Keratinocyte (primary cell): ENCODE data around the gene MEIOC. TPM values are rescaled to one million over a fixed set of nuclear protein-coding genes. Genes with fewer than 3 reads are reported as not detected.
A peak's percentile ranks its signal among the peaks of the same experiment; 100 is the strongest.

Source experiments
- DNase-seq: peaks from one replicate; pipeline ENCODE4 v3.0.0-alpha.2; 2011; ENCODE audit warnings: low read depth, missing footprints, low spot score
- FAIRE-seq: peaks from 2 replicates; lab custom pipeline; 2011; peaks lifted over from hg19 to GRCh38; lab: Jason Lieb, UNC
- H2AFZ ChIP-seq: 2 replicates; pipeline ENCODE4 v1.6.0; 2012; ENCODE audit warnings: low read length, control low read depth, inconsistent platforms; ENCODE audit not compliant: control insufficient read depth
- H3K27ac ChIP-seq: 2 replicates; pipeline ENCODE4 v1.5.1; 2011; ENCODE audit warnings: low read length; ENCODE audit not compliant: control insufficient read depth, insufficient read depth
- H3K27me3 ChIP-seq: 3 replicates; pipeline ENCODE4 v1.6.0; 2011; ENCODE audit warnings: low read length; ENCODE audit not compliant: control insufficient read depth, insufficient read depth; ENCODE audit errors: extremely low read depth
- H3K36me3 ChIP-seq, 2 experiments: 2 replicates in 1 of 2; 3 replicates in 1 of 2; pipeline ENCODE4 v1.5.1; 2011; ENCODE audit warnings: low read length in 2 of 2, mild to moderate bottlenecking in 1 of 2; ENCODE audit not compliant: control insufficient read depth in 2 of 2, insufficient read depth in 2 of 2; ENCODE audit errors: extremely low read depth in 1 of 2
- H3K4me1 ChIP-seq: 3 replicates; pipeline ENCODE4 v1.5.1; 2011; ENCODE audit warnings: low read length; ENCODE audit not compliant: control insufficient read depth, insufficient read depth; ENCODE audit errors: extremely low read depth
- H3K4me2 ChIP-seq: 3 replicates; pipeline ENCODE4 v1.6.0; 2011; ENCODE audit warnings: low read depth, low read length; ENCODE audit not compliant: control insufficient read depth, insufficient read depth; ENCODE audit errors: extremely low read depth
- H3K4me3 ChIP-seq, 3 experiments: fragments of 200-600 bp in 1 of 3; sonication (generic) in 1 of 3; 2 replicates in 2 of 3; 3 replicates in 1 of 3; pipeline ENCODE4 v1.5.1; 2011 to 2016; ENCODE audit warnings: low read length in 3 of 3, mild to moderate bottlenecking in 3 of 3, control low read depth in 2 of 3, inconsistent platforms in 1 of 3, low read depth in 1 of 3, mixed read lengths in 1 of 3, mixed run types in 1 of 3, moderate library complexity in 1 of 3; ENCODE audit not compliant: control insufficient read depth in 2 of 3, insufficient read depth in 2 of 3; ENCODE audit errors: extremely low read depth in 1 of 3
- H3K79me2 ChIP-seq: 2 replicates; pipeline ENCODE4 v1.6.0; 2012; ENCODE audit warnings: low read length; ENCODE audit not compliant: control insufficient read depth, insufficient read depth
- H3K9ac ChIP-seq: 3 replicates; pipeline ENCODE4 v1.6.0; 2011; ENCODE audit warnings: low read length; ENCODE audit not compliant: control insufficient read depth, insufficient read depth; ENCODE audit errors: extremely low read depth
- H3K9me1 ChIP-seq: 3 replicates; pipeline ENCODE4 v1.6.0; 2011; ENCODE audit warnings: low read length; ENCODE audit not compliant: control insufficient read depth, insufficient read depth; ENCODE audit errors: extremely low read depth
- H3K9me3 ChIP-seq: 2 replicates; pipeline ENCODE4 v1.5.1; 2012; ENCODE audit warnings: low read depth, low read length; ENCODE audit not compliant: control insufficient read depth
- H4K20me1 ChIP-seq: 3 replicates; pipeline ENCODE4 v1.6.0; 2011; ENCODE audit warnings: low read length; ENCODE audit not compliant: control insufficient read depth, insufficient read depth; ENCODE audit errors: extremely low read depth
- CTCF ChIP-seq, 3 experiments: IDR thresholded peaks in 1 of 3; conservative IDR thresholded peaks in 1 of 3; optimal IDR thresholded peaks in 1 of 3; 2 replicates in 2 of 3; 3 replicates in 1 of 3; pipeline versions ENCODE3 to v1.5.1; 2011; ENCODE audit warnings: low read length in 3 of 3, mild to moderate bottlenecking in 3 of 3, moderate library complexity in 2 of 3, control low read depth in 1 of 3, inconsistent platforms in 1 of 3; ENCODE audit not compliant: insufficient read depth in 2 of 3; ENCODE audit errors: extremely low read depth in 1 of 3
- EZH2 ChIP-seq: IDR thresholded peaks from one replicate; pipeline ENCODE4 v1.6.1; 2012; ENCODE audit warnings: inconsistent platforms, mild to moderate bottlenecking, low read length, moderate library complexity
- dilution Hi-C: fragments of 300-500 bp; cut with MboI; formaldehyde crosslinking; loops from one replicate; pipeline ENCODE4 v1.7.0; 2020; ENCODE audit warnings: low sequenced_read_pairs; ENCODE audit not compliant: extremely low pct_ligation_motif_present
- polyA plus RNA-seq, 5 experiments: library from polyadenylated mRNA; depleted of rRNA in 3 of 5; stranded (reverse) in 3 of 5; stranded (forward) in 1 of 5; unstranded in 1 of 5; fragments of >200 nt; gene quantifications; 1 replicate in 1 of 5; 2 replicates in 3 of 5; 3 replicates in 1 of 5; pipeline versions ENCODE4 v1.2.1 to v1.2.3, GENCODE V29; 2011 to 2012; ENCODE audit warnings: missing spikeins in 2 of 5, low read depth in 1 of 5, low replicate concordance in 1 of 5

The MEIOC gene
- polyA plus RNA-seq, 1 donor (not counting 4 experiments of a cell fraction or from before 2014, with no cell fraction given): 0.03 TPM

- Histone ChIP-seq H2AFZ (peak within 1 kb of the TSS; percentile 94), H3K9me1 (no peaks in the 10 kb centered on the region), H3K36me3 (peaks cover 0 to 1% of the 10 kb centered on the region in 2 experiments), H3K79me2 (peaks cover 16% of the 10 kb centered on the region), H3K27ac (peak within 1 kb of the TSS; percentile 85), H3K4me1 (peaks cover 7% of the 10 kb centered on the region), H4K20me1 (no peaks in the 10 kb centered on the region), H3K9me3 (no peaks in the 10 kb centered on the region), H3K4me3 (peak within 1 kb of the TSS; percentile 63 to 98 (median 93)), H3K4me2 (peak within 1 kb of the TSS; percentile 88), H3K27me3 (no peaks in the 10 kb centered on the region), H3K9ac (peak within 1 kb of the TSS; percentile 98)
- dilution Hi-C loops: no loop called here
- TF ChIP-seq CTCF (optimal IDR thresholded peaks at IDR 0.05 in 1 of 3, IDR thresholded peaks at IDR 0.05 in 1 of 3, conservative IDR thresholded peaks at IDR 0.05 in 1 of 3; ENCODE audit: extremely low read depth in 1 of 3, insufficient read depth in 2 of 3, low read length in 3 of 3) (no peak), EZH2 (no peak)
- FAIRE-seq (peak; percentile 57), DNase-seq (peak; percentile 23)
Measured at GRCh38 chr17:44708401-44709263, 52.4 kb downstream of the MEIOC start, which contains the start of gene DBF4B. TSS of gene DBF4B (plus strand) at chr17:44708665. CDS start at chr17:44708821, 156 bp downstream.

GRCh38 chr17:44719444-44719843 is 63.2 kb downstream of the MEIOC start:
- no peak for DNase-seq
- Histone ChIP-seq H4K20me1 (no peaks in the 10 kb centered on the region), H3K9me1 (no peaks in the 10 kb centered on the region), H2AFZ (no peak overlapping the region), H3K9ac (no peak overlapping the region), H3K9me3 (no peaks in the 10 kb centered on the region), H3K27me3 (no peaks in the 10 kb centered on the region), H3K79me2 (no peaks in the 10 kb centered on the region), H3K4me3 (no peak overlapping the region), H3K27ac (no peak overlapping the region), H3K36me3 (peaks cover 0 to 6% of the 10 kb centered on the region in 2 experiments), H3K4me2 (no peak overlapping the region), H3K4me1 (no peaks in the 10 kb centered on the region)
- dilution Hi-C loops: no loop called here
- no peak for FAIRE-seq
- TF ChIP-seq EZH2 (no peak), CTCF (optimal IDR thresholded peaks at IDR 0.05 in 1 of 3, IDR thresholded peaks at IDR 0.05 in 1 of 3, conservative IDR thresholded peaks at IDR 0.05 in 1 of 3; ENCODE audit: extremely low read depth in 1 of 3, insufficient read depth in 2 of 3, low read length in 3 of 3) (no peak)
